Lower lobe of right lung (tissue), 2 donors: ENCODE measurements around the gene SUSD2. TPM values are rescaled to one million over a fixed set of nuclear protein-coding genes. Genes with fewer than 3 reads are reported as not detected.
"Not testable (repeated sequence)": the region's sequence is repeated elsewhere in the genome, so short reads cannot be mapped to it uniquely, and the experiment has no call there.

Experiments
- ATAC-seq, 2 donors: fragments of 200-7000 bp; cut with Tn5 transposase; one replicate each; pipeline ENCODE4 v1.9.1; 2020 to 2022; ENCODE audit warnings: mild to moderate bottlenecking in 2 of 2, moderate library complexity in 2 of 2
- DNase-seq: peaks from one replicate; pipeline ENCODE4 v3.0.0-alpha.2; 2020
- H3K27ac ChIP-seq: fragments of 200-600 bp; one replicate; pipeline ENCODE4 v1.8.0; 2022
- H3K27me3 ChIP-seq: fragments of 200-600 bp; one replicate; pipeline ENCODE4 v1.8.0; 2022; ENCODE audit warnings: low read depth
- H3K36me3 ChIP-seq: fragments of 200-600 bp; one replicate; pipeline ENCODE4 v1.8.0; 2022; ENCODE audit warnings: mild to moderate bottlenecking
- H3K4me1 ChIP-seq: fragments of 200-600 bp; one replicate; pipeline ENCODE4 v1.8.0; 2022
- H3K4me3 ChIP-seq: fragments of 200-600 bp; one replicate; pipeline ENCODE4 v1.8.0; 2022; ENCODE audit warnings: mild to moderate bottlenecking
- H3K9me3 ChIP-seq: fragments of 200-600 bp; one replicate; pipeline ENCODE4 v1.8.0; 2022
- CTCF ChIP-seq: fragments of 200-600 bp; IDR thresholded peaks from one replicate; pipeline ENCODE4 v1.8.0; 2022; ENCODE audit warnings: antibody characterized with exemption, mild to moderate bottlenecking
- intact Hi-C: fragments of 100-400 bp; cut with DNase I; formaldehyde crosslinking; loops from one replicate; pipeline ENCODE4 v1.11.0; 2022
- total RNA-seq: library from RNA; stranded (reverse); fragmentation: NEBNext Ultra II Directional; extraction: Animal tissue kit (Norgen Biotek cat#: 25700); gene quantifications from one replicate; pipeline ENCODE4 v1.2.1, GENCODE V29; 2021
- donor health status: DM: no; HTN: yes; CAD: no; lungs with severe emphysema.

Gene SUSD2
- total RNA-seq, 1 donor from 2014 or later: 200 TPM

- ATAC-seq: no peak
- TF ChIP-seq CTCF: peak; percentile 9
- peak overlapping the region; percentile 32 for H3K27ac ChIP-seq
- intact Hi-C loops: no loop called here
- DNase-seq: no peak
- H3K4me3 ChIP-seq: no peak overlapping the region
- H3K9me3 ChIP-seq: no peaks in the 10 kb centered on the region
- peaks cover 39% of the 10 kb centered on the region for H3K4me1 ChIP-seq
- no peaks in the 10 kb centered on the region for H3K27me3 ChIP-seq
- H3K36me3 ChIP-seq: no peaks in the 10 kb centered on the region
Observed at GRCh38 chr22:24205438-24206195, 24.3 kb downstream of the SUSD2 start.

GRCh38 chr22:24206460-24207263, 25.4 kb downstream of the SUSD2 start:
- peaks cover 39% of the 10 kb centered on the region for H3K4me1 ChIP-seq

GRCh38 chr22:24207264-24208011, 26.2 kb downstream of the SUSD2 start:
- Histone ChIP-seq H3K9me3 (no peaks in the 10 kb centered on the region), H3K36me3 (no peaks in the 10 kb centered on the region), H3K4me3 (no peak overlapping the region), H3K27ac (peak overlapping the region; percentile 89), H3K4me1 (peaks cover 39% of the 10 kb centered on the region), H3K27me3 (no peaks in the 10 kb centered on the region)
- intact Hi-C loops: no loop called here
- DNase-seq (no peak), ATAC-seq (no peak)
- no peak for TF ChIP-seq CTCF

More at GRCh38 chr22:24206460-24207263, 25.4 kb downstream of the SUSD2 start:
- intact Hi-C loops, ATAC-seq, DNase-seq, H3K27me3 ChIP-seq, H3K4me3 ChIP-seq, H3K36me3 ChIP-seq, H3K9me3 ChIP-seq: not testable (repeated sequence)
- H3K27ac ChIP-seq: peak overlapping the region; percentile 89

GRCh38 chr22:24208012-24208749, 26.9 kb downstream of the SUSD2 start:
- H3K9me3 ChIP-seq: no peaks in the 10 kb centered on the region
- H3K27me3 ChIP-seq: no peaks in the 10 kb centered on the region
- no peak for TF ChIP-seq CTCF
- ATAC-seq (peak; percentile 93 to 95), DNase-seq (no peak)
- peak overlapping the region; percentile 89 for H3K27ac ChIP-seq
- H3K4me3 ChIP-seq: no peak overlapping the region
- intact Hi-C loops: no loop called here
- no peaks in the 10 kb centered on the region for H3K36me3 ChIP-seq
- H3K4me1 ChIP-seq: peaks cover 39% of the 10 kb centered on the region

GRCh38 chr22:24209016-24209415, 27.7 kb downstream of the SUSD2 start:
- H3K27ac ChIP-seq: peak overlapping the region; percentile 89

More at GRCh38 chr22:24209016-24209415, 27.7 kb downstream of the SUSD2 start:
- no peaks in the 10 kb centered on the region for H3K36me3 ChIP-seq
- peaks cover 39% of the 10 kb centered on the region for H3K4me1 ChIP-seq
- ATAC-seq (no peak), DNase-seq (no peak)
- H3K27me3 ChIP-seq: no peaks in the 10 kb centered on the region
- intact Hi-C loops: no loop called here
- no peak for TF ChIP-seq CTCF
- no peaks in the 10 kb centered on the region for H3K9me3 ChIP-seq
- H3K4me3 ChIP-seq: no peak overlapping the region
